GM12878 (cell line): Measurements from ENCODE around the gene FAM219A. TPM values are rescaled to one million over a fixed set of nuclear protein-coding genes. Genes with fewer than 3 reads are reported as not detected.

ENCODE experiments used
- CEBPB ChIP-seq, 2 experiments: fragments of 150-350 bp in 1 of 2; IDR thresholded peaks; 2 replicates each; pipeline ENCODE4 v1.6.1; 2012 to 2014; ENCODE audit warnings: low read depth in 2 of 2, low read length in 2 of 2, borderline replicate concordance in 1 of 2, inconsistent platforms in 1 of 2
- CUX1 ChIP-seq: IDR thresholded peaks from 2 replicates; pipeline ENCODE4 v1.6.1; 2012; ENCODE audit warnings: improper control_type of control experiment, low read depth, low read length; ENCODE audit not compliant: insufficient replicate concordance
- EED ChIP-seq: sonication (generic); IDR thresholded peaks from 2 replicates; pipeline ENCODE4 v1.6.1; 2016; ENCODE audit warnings: antibody characterized with exemption, low read depth
- EGR1 ChIP-seq, 2 experiments: IDR thresholded peaks; 1 replicate in 1 of 2; 2 replicates in 1 of 2; pipeline ENCODE4 v1.6.1; 2011 to 2012; ENCODE audit warnings: low read depth in 2 of 2, low read length in 2 of 2, borderline replicate concordance in 1 of 2, mild to moderate bottlenecking in 1 of 2, moderate library complexity in 1 of 2
- ESRRA ChIP-seq: IDR thresholded peaks from 2 replicates; pipeline ENCODE4 v1.6.1; 2012; ENCODE audit warnings: mild to moderate bottlenecking, low read length, improper control_type of control experiment
- GATAD2B ChIP-seq: fragments of 450-650 bp; conservative IDR thresholded peaks from 2 replicates; pipeline ENCODE4 v1.6.1; 2017; ENCODE audit warnings: low read depth, mild to moderate bottlenecking, moderate library complexity
- IRF3 ChIP-seq: fragments of 450-650 bp; IDR thresholded peaks from 2 replicates; pipeline ENCODE4 v1.6.1; 2014; ENCODE audit warnings: mild to moderate bottlenecking
- JUND ChIP-seq: IDR thresholded peaks from 2 replicates; pipeline ENCODE4 v1.6.1; 2012; ENCODE audit warnings: low read depth, mild to moderate bottlenecking, low read length, improper control_type of control experiment, moderate library complexity
- MEF2B ChIP-seq: fragments of 450-650 bp; IDR thresholded peaks from 2 replicates; pipeline ENCODE4 v1.6.1; 2018; ENCODE audit warnings: mild to moderate bottlenecking, moderate library complexity; ENCODE audit not compliant: partially characterized antibody, poor library complexity, severe bottlenecking
- NFYA ChIP-seq: IDR thresholded peaks from 2 replicates; pipeline ENCODE4 v1.6.1; 2011; ENCODE audit warnings: low read depth, mild to moderate bottlenecking, low read length, improper control_type of control experiment, borderline replicate concordance
- NR2F1 ChIP-seq: fragments of 450-650 bp; conservative IDR thresholded peaks from 2 replicates; pipeline ENCODE4 v1.6.1; 2017; ENCODE audit warnings: mild to moderate bottlenecking
- POLR2A ChIP-seq: IDR thresholded peaks from 2 replicates; pipeline ENCODE4 v1.6.1; 2011; ENCODE audit warnings: low read depth, mild to moderate bottlenecking, low read length
- RBBP5 ChIP-seq: fragments of 200-600 bp; sonication (generic); conservative IDR thresholded peaks from 2 replicates; pipeline ENCODE4 v1.6.1; 2016
- REST ChIP-seq: IDR thresholded peaks from 2 replicates; pipeline ENCODE4 v1.6.1; 2012; ENCODE audit warnings: mild to moderate bottlenecking, low read depth, low read length
- RUNX3 ChIP-seq: IDR thresholded peaks from 2 replicates; pipeline ENCODE4 v1.6.1; 2012; ENCODE audit warnings: low read length, inconsistent platforms
- TAF1 ChIP-seq: IDR thresholded peaks from 2 replicates; pipeline ENCODE4 v1.6.1; 2011; ENCODE audit warnings: mild to moderate bottlenecking, low read depth, low read length, borderline replicate concordance
- TBL1XR1 ChIP-seq: IDR thresholded peaks from 2 replicates; pipeline ENCODE4 v1.6.1; 2012; ENCODE audit warnings: low read depth, low read length, improper control_type of control experiment
- TCF12 ChIP-seq: IDR thresholded peaks from 2 replicates; pipeline ENCODE4 v1.6.1; 2011; ENCODE audit warnings: low read depth, mild to moderate bottlenecking, low read length
- polyA plus RNA-seq, 11 experiments: library from polyadenylated mRNA; depleted of rRNA in 4 of 11; unstranded in 6 of 11; stranded (reverse) in 5 of 11; fragments of >200 nt; fragmentation: Nextera tagmentation in 4 of 11; fragmentation: Illumina TruSeq in 1 of 11; extraction: Ambion mirVana in 4 of 11; extraction: Trizol in 1 of 11; gene quantifications; 1 replicate in 1 of 11; 2 replicates in 10 of 11; pipeline versions ENCODE4 v1.2.1 to v1.2.3, GENCODE V29; 2011 to 2016; ENCODE audit warnings: inconsistent platforms in 2 of 11, missing spikeins in 2 of 11, low read depth in 1 of 11
- total RNA-seq, 4 experiments: library from RNA; depleted of rRNA in 3 of 4; stranded (reverse); fragments of >200 nt in 3 of 4; fragmentation: Illumina TruSeq in 1 of 4; extraction: Trizol in 1 of 4; gene quantifications; 2 replicates each; pipeline versions ENCODE4 v1.2.1 to v1.2.3, GENCODE V29; 2013 to 2021

The FAM219A gene
- total and polyA plus RNA-seq, 10 of the 15 experiments (the other 5 are each of a cell fraction or from before 2014, with no cell fraction given): 0.11 to 2.0 (median 0.71) TPM

- no peak for TF ChIP-seq RBBP5
- no peak for TF ChIP-seq ESRRA
- TF ChIP-seq TCF12: 0 out of 2 replicates have a peak, but pooled peaks have one; percentile 39
- TF ChIP-seq TBL1XR1: no peak
- TF ChIP-seq MEF2B: no peak
- TF ChIP-seq POLR2A: peak; percentile 88
- no peak for TF ChIP-seq EED
- peak; percentile 69; the same call in 1 of the 2 replicates for TF ChIP-seq TAF1
- TF ChIP-seq IRF3: no peak
- TF ChIP-seq RUNX3: peak; percentile 58
- no peak for TF ChIP-seq CUX1
- TF ChIP-seq CEBPB (IDR thresholded peaks at IDR 0.05; ENCODE audit: borderline replicate concordance in 1 of 2, low read depth in 2 of 2, low read length in 2 of 2): no peak
- no peak for TF ChIP-seq NR2F1
- 0 out of 2 replicates have a peak, but pooled peaks have one; percentile 54 for TF ChIP-seq GATAD2B
- TF ChIP-seq NFYA: no peak
- TF ChIP-seq REST: no peak
- TF ChIP-seq EGR1 (IDR thresholded peaks at IDR 0.05; ENCODE audit: borderline replicate concordance in 1 of 2, low read depth in 2 of 2, low read length in 2 of 2): 0 out of 3 replicates have a peak, but pooled peaks of 1 of the 2 experiments have one; percentile 3
- no peak for TF ChIP-seq JUND
Observed at GRCh38 chr9:34458013-34458958, at the start of gene FAM219A, which contains the start of gene DNAI1 (continued).
